Loucy (cell line): Measurements from ENCODE around the gene CUL2.

Source experiments
- H2AFZ ChIP-seq: fragments of 200-600 bp; sonication (generic); 2 replicates; pipeline ENCODE4 v1.6.0; 2016; ENCODE audit warnings: antibody characterized with exemption, mild to moderate bottlenecking, low read length, moderate library complexity
- H3F3A ChIP-seq: fragments of 200-600 bp; 2 replicates; pipeline ENCODE4 v1.6.0; 2016; ENCODE audit warnings: antibody characterized with exemption, low read depth, mild to moderate bottlenecking
- H3K27me3 ChIP-seq: fragments of 200-600 bp; sonication (generic); 2 replicates; pipeline ENCODE4 v1.6.1; 2014; ENCODE audit warnings: low read length, mild to moderate bottlenecking; ENCODE audit not compliant: insufficient read depth, poor library complexity, severe bottlenecking
- H3K36me3 ChIP-seq: fragments of 200-600 bp; sonication (generic); 2 replicates; pipeline ENCODE4 v1.6.1; 2016; ENCODE audit warnings: low read length; ENCODE audit not compliant: insufficient read depth
- H3K4me1 ChIP-seq: fragments of 200-600 bp; sonication (generic); 2 replicates; pipeline ENCODE4 v1.5.1; 2014; ENCODE audit warnings: low read length, mild to moderate bottlenecking; ENCODE audit not compliant: insufficient read depth, poor library complexity, severe bottlenecking
- H3K4me2 ChIP-seq: fragments of 200-600 bp; sonication (generic); 2 replicates; pipeline ENCODE4 v1.6.0; 2014; ENCODE audit warnings: antibody characterized with exemption, low read length, low read depth, mild to moderate bottlenecking; ENCODE audit not compliant: poor library complexity, severe bottlenecking
- H3K4me3 ChIP-seq: fragments of 200-600 bp; sonication (generic); 2 replicates; pipeline ENCODE4 v1.5.1; 2014; ENCODE audit warnings: low read length, mild to moderate bottlenecking, mixed read lengths; ENCODE audit not compliant: poor library complexity, severe bottlenecking
- H3K79me2 ChIP-seq: fragments of 200-600 bp; sonication (generic); 2 replicates; pipeline ENCODE4 v1.6.1; 2014; ENCODE audit warnings: low read length; ENCODE audit not compliant: insufficient read depth
- H3K9ac ChIP-seq: fragments of 200-600 bp; sonication (generic); 2 replicates; pipeline ENCODE4 v1.6.0; 2014; ENCODE audit warnings: mild to moderate bottlenecking, low read depth, low read length, moderate library complexity; ENCODE audit not compliant: poor library complexity, severe bottlenecking
- H3K9me2 ChIP-seq: fragments of 200-600 bp; sonication (generic); replicated peaks from 2 replicates; pipeline ENCODE4 v1.6.1; 2016; ENCODE audit warnings: low read depth, low read length, mixed read lengths
- H3K9me3 ChIP-seq: fragments of 200-600 bp; sonication (generic); 2 replicates; pipeline ENCODE4 v1.6.1; 2014; ENCODE audit warnings: mild to moderate bottlenecking, antibody characterized with exemption, low read length, low read depth; ENCODE audit not compliant: insufficient read depth
- H4K20me1 ChIP-seq: fragments of 200-600 bp; sonication (generic); 2 replicates; pipeline ENCODE4 v1.6.0; 2014; ENCODE audit warnings: antibody characterized with exemption, low read length, mild to moderate bottlenecking; ENCODE audit not compliant: insufficient read depth, poor library complexity, severe bottlenecking
- EZH2phosphoT487 ChIP-seq: fragments of 200-600 bp; IDR thresholded peaks from 2 replicates; pipeline ENCODE4 v1.6.1; 2018; ENCODE audit warnings: antibody characterized with exemption, mild to moderate bottlenecking, moderate library complexity, borderline replicate concordance
- TF ChIP-seq, protein P1 (sequence below): fragments of 200-600 bp; sonication (generic); conservative IDR thresholded peaks from 2 replicates; pipeline ENCODE4 v1.5.1; 2014; ENCODE audit warnings: mild to moderate bottlenecking, antibody characterized with exemption, low read length

The CUL2 gene

DNA sequence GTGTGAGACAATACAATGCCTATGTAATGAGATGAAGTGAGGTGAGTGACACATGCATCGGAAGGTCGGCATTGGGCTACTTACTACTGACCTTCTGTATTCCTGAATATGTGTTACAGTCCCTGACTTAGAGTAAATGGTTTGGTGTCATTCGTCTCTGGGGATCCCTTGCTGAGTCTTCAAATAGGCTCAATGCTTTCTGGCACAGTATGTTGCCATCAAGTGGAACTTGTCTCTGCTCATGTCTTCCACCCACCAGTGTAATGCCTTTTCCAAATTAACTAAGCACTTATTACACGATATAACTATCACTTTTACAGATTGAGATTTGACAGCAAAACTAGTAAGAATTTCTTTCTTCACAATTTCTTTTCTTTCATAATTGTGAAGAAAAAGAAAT is 10.9 kb downstream of the CUL2 start:
- no peak overlapping the region for H3K4me2 ChIP-seq
- H3K4me3 ChIP-seq: no peak overlapping the region
- no peaks in the 10 kb centered on the region for H4K20me1 ChIP-seq
- peaks cover 6% of the 10 kb centered on the region for H3K4me1 ChIP-seq
- no peak for TF ChIP-seq EZH2phosphoT487
- TF ChIP-seq, protein P1, sequence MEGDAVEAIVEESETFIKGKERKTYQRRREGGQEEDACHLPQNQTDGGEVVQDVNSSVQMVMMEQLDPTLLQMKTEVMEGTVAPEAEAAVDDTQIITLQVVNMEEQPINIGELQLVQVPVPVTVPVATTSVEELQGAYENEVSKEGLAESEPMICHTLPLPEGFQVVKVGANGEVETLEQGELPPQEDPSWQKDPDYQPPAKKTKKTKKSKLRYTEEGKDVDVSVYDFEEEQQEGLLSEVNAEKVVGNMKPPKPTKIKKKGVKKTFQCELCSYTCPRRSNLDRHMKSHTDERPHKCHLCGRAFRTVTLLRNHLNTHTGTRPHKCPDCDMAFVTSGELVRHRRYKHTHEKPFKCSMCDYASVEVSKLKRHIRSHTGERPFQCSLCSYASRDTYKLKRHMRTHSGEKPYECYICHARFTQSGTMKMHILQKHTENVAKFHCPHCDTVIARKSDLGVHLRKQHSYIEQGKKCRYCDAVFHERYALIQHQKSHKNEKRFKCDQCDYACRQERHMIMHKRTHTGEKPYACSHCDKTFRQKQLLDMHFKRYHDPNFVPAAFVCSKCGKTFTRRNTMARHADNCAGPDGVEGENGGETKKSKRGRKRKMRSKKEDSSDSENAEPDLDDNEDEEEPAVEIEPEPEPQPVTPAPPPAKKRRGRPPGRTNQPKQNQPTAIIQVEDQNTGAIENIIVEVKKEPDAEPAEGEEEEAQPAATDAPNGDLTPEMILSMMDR: no peak
- no peak overlapping the region for H2AFZ ChIP-seq
- H3K9ac ChIP-seq: no peak overlapping the region
- H3F3A ChIP-seq: no peaks in the 10 kb centered on the region
- H3K36me3 ChIP-seq: peaks cover 3% of the 10 kb centered on the region; the same call in 1 of the 2 replicates
- H3K27me3 ChIP-seq: no peaks in the 10 kb centered on the region
- no peaks in the 10 kb centered on the region for H3K9me3 ChIP-seq
- no peaks in the 10 kb centered on the region for H3K9me2 ChIP-seq
- peaks cover 72% of the 10 kb centered on the region for H3K79me2 ChIP-seq

DNA sequence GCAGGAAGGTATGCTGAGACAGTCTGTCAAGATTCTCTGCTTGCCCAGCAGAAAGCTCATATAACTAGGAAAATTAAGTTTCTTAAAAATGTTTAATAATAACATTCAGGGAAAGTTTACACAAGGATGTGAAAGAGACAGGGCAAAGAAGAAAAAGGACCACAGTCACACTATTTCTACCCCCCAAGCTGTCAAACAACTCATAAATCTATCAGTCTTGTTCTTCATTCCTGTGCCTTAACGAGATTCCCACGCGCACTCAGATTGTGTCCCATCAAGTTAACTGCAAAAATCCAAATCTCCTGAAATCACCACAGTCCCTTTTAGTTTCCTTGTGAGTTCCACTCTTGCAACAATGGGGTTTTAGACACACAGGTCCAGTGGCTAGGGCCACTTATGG is 14.9 kb downstream of the CUL2 start:
- Histone ChIP-seq H3K9me3 (no peaks in the 10 kb centered on the region), H3K27me3 (no peaks in the 10 kb centered on the region), H3K4me2 (no peak overlapping the region), H3K9me2 (no peaks in the 10 kb centered on the region), H3K79me2 (peaks cover 50% of the 10 kb centered on the region), H3K36me3 (peaks cover 5% of the 10 kb centered on the region; the same call in 1 of the 2 replicates), H4K20me1 (peaks cover 4% of the 10 kb centered on the region), H3K9ac (no peak overlapping the region), H2AFZ (no peak overlapping the region), H3F3A (no peaks in the 10 kb centered on the region), H3K4me1 (no peaks in the 10 kb centered on the region), H3K4me3 (no peak overlapping the region)
- TF ChIP-seq, protein P1: no peak
- TF ChIP-seq EZH2phosphoT487: no peak

DNA sequence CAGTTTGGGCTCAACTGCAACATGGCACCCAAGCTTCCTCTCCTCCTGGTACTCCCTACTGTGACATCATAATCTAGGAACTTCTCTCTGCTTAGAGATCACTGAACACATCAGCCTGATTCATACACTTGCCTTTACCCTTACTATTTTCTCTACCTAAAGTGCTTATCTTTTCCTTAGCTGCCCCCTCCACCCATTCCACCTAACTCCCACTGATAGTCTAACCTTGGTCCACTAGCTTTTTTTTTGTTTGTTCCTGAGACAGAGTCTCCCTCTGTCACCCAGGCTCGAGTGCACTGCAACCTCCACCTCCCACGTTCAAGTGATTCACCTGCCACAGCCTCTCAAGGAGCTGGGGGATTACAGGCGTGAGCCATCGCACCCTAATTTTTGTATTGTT is 15.9 kb downstream of the CUL2 start:
- H3K9me3 ChIP-seq: no peaks in the 10 kb centered on the region
- TF ChIP-seq, protein P1: no peak
- TF ChIP-seq EZH2phosphoT487: no peak
- H3K4me1 ChIP-seq: no peaks in the 10 kb centered on the region

More for the DNA sequence above, 15.9 kb downstream of the CUL2 start:
- Histone ChIP-seq H3K79me2 (peaks cover 42% of the 10 kb centered on the region), H2AFZ (no peak overlapping the region), H3K9me2 (no peaks in the 10 kb centered on the region), H3K36me3 (peaks cover 13% of the 10 kb centered on the region; the same call in 1 of the 2 replicates), H3K4me2 (no peak overlapping the region), H3K9ac (no peak overlapping the region), H4K20me1 (peaks cover 4% of the 10 kb centered on the region), H3F3A (no peaks in the 10 kb centered on the region), H3K27me3 (no peaks in the 10 kb centered on the region), H3K4me3 (no peak overlapping the region)
